Activated naive CD4-positive, alpha-beta T cell treated with anti-CD3 and anti-CD28 coated beads, Interleukin-2, amount 50 U/mL, for 72 hours (primary cell): Measurements from ENCODE around the gene PLK3. TPM values are rescaled to one million over a fixed set of nuclear protein-coding genes. Genes with fewer than 3 reads are reported as not detected.
"Not testable (repeated sequence)": the region's sequence is repeated elsewhere in the genome, so short reads cannot be mapped to it uniquely, and the experiment has no call there.

ENCODE experiments used
- ATAC-seq, 2 donors: fragments of 150-1000 bp; cut with Tn5 transposase; 2 replicates each; pipeline ENCODE4 v1.10.0; 2021; ENCODE audit warnings: mild to moderate bottlenecking in 2 of 2, moderate library complexity in 2 of 2
- DNase-seq, 2 donors: peaks; one replicate each; pipeline ENCODE4 v3.0.0; 2021 to 2022; ENCODE audit warnings: low spot score in 2 of 2
- H3K27ac Mint-ChIP-seq, 2 donors: one replicate each; pipeline ENCODE4 v1.8.0; 2022; ENCODE audit warnings: mild to moderate bottlenecking in 2 of 2, mixed read lengths in 2 of 2
- H3K36me3 Mint-ChIP-seq, 2 donors: one replicate each; pipeline ENCODE4 v1.8.0; 2022; ENCODE audit warnings: mixed read lengths in 2 of 2
- H3K9me3 Mint-ChIP-seq, 2 donors: one replicate each; pipeline ENCODE4 v1.8.0; 2022; ENCODE audit warnings: mixed read lengths in 2 of 2
- total RNA-seq, 2 donors: library from RNA; stranded (reverse); gene quantifications; one replicate each; pipeline ENCODE4 v1.2.3, GENCODE V29; 2022

PLK3 gene
- total RNA-seq, 2 donors from 2014 or later = 39.6 to 80.8 TPM

DNA sequence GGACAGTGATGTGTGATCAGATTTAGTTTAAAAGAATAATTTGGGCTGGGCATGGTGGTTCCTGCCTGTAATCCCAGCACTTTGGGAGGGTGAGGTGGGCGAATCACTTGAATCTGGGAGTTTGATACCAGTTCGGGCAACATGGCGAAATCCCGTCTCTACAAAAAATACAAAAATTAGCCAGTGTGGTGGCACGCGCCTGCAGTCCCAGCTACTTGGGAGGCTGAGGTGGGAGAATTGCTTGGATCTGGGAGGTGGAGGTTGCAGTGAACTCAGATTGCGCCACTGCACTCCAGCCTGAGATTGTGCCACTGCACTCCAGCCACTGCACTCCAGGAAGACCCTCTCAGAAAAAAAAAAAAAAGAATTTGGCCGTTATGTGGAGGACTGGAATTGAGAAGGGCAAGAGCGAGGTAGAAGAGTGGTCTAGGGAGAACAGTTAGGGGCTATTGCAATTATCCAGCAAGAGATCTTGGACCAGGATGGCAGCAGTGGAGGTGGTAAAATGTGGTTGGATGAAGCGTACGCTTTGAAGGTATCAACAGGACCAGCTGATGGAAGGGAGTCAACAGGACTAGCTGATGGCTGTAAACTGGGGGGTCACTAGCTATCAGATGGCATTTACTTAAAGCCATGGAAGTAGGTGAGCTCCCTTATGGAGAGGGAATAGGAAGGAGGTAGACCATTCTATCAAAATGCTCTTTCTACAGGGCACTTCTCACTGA is 17.8 kb downstream of the PLK3 start:
- no peak for DNase-seq
- H3K27ac Mint-ChIP-seq = peak overlapping the region; percentile 73 to 99
- no peak for ATAC-seq

DNA sequence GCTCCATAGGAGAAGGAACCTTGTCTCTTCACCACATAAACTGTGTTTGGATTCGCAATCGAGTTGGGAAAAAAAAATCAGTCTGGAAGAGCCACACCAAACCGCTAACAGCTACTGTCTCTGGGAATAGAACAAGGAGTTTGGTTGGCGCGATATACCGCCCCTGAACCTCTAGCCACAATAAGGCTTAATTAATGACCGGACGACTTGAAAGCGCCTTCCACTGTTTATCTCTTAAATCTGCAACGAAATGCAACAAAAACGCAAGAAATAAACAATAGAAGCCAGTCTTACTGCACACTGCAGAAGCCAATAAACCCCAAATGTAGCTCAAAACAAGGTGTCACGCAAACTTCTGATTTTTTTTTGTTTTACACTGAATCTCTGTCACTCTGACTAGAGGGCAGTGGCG is 19.0 kb downstream of the PLK3 start:
- DNase-seq = no peak
- Mint-ChIP-seq H3K27ac (peak overlapping the region; percentile 99 to 100), H3K36me3 (peaks cover 13 to 26% of the 10 kb centered on the region in 2 donors), H3K9me3 (no peaks in the 10 kb centered on the region)
- ATAC-seq = no peak

More for the DNA sequence above, 17.8 kb downstream of the PLK3 start:
- Mint-ChIP-seq H3K36me3 (peaks cover 16 to 26% of the 10 kb centered on the region in 2 donors), H3K9me3 (no peaks in the 10 kb centered on the region)

DNA sequence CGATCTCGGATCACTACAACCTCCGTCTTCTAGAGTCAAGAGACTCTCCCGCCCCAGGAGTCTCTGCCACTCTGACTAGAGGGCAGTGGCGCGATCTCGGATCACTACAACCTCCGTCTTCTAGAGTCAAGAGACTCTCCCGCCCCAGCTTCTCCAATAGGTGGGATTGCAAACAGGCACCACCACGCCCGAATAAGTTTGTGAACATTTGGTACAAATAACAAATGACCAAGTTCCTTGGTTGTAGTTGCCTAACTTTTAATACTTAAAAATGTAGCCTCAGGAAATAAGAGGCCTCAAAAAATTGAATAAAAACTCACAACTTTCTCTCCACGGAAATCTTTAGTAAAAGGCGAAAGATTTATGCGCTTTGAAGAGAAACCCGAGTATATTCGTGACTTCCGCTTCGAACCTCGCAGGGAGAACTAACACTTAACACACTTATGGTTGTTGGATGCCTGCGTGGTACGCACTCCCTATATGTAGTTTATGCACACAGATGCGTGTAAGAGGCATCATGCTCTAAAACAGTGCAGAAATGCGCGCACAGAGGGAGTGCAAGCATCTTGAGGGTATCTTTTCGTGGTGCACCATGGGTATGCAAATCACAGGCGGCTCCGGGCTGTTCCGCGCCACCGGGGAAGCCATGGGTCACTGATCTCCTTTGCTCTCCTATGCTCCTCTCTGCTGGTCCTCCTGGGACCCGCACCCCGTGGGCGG is 19.6 kb downstream of the PLK3 start:
- Mint-ChIP-seq H3K9me3 (no peaks in the 10 kb centered on the region), H3K27ac (peak overlapping the region; percentile 99 to 100), H3K36me3 (peaks cover 9 to 23% of the 10 kb centered on the region in 2 donors)
- DNase-seq = peak; percentile 80 to 89
- peak; percentile 88 to 91 for ATAC-seq

DNA sequence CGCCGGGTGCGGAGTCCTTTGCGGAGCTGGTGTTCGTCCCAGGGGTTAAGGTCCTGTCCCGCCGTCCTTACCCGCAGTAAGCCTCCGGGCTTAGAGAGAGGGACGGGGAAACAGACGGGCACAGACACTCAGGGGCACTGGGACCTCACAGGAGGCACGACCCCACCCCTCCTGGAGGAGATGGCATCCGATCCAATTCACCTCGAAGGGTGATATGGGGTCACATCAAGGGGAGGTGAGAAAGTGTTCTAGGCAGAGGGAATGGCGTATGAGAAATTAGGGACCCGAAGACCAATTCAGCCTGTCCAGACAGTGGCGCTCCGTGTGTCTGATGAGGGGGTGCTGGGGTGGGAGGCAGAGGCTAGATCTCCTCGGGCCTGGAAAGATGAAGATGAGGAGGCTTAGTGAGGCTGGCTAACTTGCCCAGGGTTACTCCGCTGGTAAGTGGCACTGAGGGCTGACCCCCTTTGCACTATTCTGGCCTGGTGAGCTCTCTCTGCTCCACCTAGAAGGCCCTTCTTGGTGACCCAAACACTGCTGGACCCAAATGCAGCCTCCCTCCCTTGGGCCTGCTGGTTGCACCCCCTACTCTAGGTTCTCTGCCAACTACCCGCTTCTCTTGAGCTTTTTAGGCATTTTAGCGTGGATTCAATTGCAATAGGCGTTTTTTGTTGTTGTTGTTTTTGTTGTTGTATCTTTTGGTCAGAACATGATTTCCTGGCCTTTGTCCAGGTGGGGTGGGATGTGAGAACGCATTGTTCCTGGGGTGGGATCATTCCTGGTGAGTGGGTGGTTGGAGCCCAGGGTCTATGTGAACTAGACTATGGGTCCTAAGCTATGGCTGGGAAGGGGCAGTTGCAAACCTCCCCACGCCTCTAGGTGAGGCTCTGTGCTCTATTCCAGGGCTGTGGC is 20.4 kb downstream of the PLK3 start:
- Mint-ChIP-seq H3K9me3 (no peaks in the 10 kb centered on the region), H3K27ac (peak overlapping the region; percentile 99 to 100), H3K36me3 (peaks cover under 1 to 15% of the 10 kb centered on the region in 2 donors)
- ATAC-seq (peak in 1 of 2 donors; percentile 0), DNase-seq (no peak)

DNA sequence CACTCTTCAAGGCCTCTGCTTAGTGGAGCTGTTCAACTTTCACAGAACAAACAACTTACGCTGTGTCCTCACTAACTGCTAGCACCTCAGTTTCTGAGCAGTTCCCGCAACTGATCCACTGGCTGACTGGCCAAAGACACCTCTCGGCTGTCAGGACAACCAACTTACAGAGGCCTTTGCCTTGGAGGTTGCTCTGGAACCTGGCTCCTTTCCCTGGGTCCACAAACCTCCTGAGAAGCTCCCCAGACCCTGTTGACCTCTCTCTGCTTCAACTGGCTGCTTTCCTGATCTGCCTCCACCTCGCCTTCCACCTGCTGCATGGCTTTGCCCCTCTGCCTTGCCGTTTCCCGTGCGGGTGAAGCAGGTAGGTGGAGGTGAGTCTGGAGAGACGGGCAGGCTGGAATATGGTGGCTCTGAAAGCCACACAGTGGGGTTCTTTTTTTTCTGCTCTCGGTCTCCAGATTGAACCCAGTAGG is 21.1 kb downstream of the PLK3 start:
- Mint-ChIP-seq H3K27ac (peak overlapping the region in 1 of 2 donors; percentile 99), H3K36me3 (peaks cover 0 to 15% of the 10 kb centered on the region in 2 donors), H3K9me3 (no peaks in the 10 kb centered on the region)
- DNase-seq (no peak), ATAC-seq (no peak)

DNA sequence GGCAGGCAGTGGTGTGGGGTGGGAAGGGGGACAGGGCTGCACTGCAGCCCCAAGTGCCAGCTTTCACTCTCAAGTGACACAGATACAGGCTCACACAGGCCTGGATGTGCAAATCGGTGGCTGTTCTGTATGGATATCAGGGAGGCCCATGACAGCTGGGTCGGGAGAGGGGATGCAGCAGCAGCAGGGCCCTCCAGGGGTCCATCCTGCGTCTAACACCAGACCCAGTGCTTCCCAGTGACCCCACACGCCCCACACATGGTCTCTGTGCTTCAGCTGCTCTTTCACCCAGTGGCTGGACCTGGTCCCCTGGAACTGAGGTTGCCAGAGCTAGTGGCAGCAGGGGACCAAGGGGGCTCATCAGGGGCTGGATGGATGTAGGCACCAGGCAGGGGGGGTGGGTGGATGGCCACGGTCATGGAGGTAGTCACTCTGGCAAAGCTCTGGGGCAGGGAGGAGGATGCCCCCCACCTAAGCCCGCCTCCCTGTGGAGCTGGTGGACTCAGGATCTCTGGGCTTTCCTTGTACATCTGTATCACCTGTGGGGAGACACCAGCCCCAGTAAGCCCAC is 22.0 kb downstream of the PLK3 start:
- Mint-ChIP-seq H3K9me3 (no peaks in the 10 kb centered on the region), H3K27ac (no peak overlapping the region), H3K36me3 (peaks cover 0 to 12% of the 10 kb centered on the region in 2 donors)
- DNase-seq (no peak), ATAC-seq (no peak)

DNA sequence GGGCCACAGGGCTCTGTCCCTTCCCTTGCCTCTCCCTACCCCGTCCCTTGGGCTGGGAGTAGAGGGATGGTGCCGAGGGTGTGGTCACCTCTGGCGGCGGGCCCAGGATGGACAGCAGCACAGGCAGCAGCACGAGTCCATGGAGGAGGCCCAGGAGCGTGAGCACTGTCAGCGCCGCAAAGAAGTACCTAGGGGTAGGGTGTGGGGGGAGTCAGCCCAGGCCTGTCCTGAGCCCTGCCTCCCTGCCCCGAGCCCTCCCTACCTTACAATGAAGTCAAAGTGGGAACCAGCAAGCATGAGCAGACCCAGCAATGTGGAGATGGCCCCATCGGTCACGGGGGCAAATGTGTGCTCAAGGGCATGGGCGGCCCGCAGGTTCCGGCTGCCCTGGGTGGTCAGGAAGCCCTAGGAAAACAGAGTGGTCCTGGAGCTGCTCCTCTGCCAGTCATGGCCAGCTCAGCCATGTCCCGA is 22.8 kb downstream of the PLK3 start:
- Mint-ChIP-seq H3K36me3 (peaks cover 0 to 4% of the 10 kb centered on the region in 2 donors), H3K9me3 (no peaks in the 10 kb centered on the region), H3K27ac (no peak overlapping the region)
- ATAC-seq = no peak
- no peak for DNase-seq

DNA sequence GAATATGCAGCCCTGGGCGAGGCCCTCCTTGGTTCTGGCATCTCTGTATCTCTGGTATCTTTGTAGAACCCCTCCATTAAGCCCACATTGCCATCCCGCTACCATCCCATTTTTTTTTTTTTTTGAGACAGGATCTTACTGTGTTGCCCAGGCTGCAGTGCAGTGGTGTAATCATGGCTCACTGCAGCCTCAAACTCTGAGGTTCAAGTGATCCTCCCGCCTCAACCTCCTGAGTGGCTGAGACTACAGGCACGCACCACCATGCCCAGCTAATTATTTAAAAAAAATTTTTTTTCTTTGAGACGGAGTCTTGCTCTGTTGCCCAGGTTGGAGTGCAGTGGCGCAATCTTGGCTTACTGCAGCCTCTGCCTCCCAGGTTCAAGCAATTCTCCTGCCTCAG is 24.2 kb downstream of the PLK3 start:
- not testable (repeated sequence) for DNase-seq, H3K36me3 Mint-ChIP-seq

DNA sequence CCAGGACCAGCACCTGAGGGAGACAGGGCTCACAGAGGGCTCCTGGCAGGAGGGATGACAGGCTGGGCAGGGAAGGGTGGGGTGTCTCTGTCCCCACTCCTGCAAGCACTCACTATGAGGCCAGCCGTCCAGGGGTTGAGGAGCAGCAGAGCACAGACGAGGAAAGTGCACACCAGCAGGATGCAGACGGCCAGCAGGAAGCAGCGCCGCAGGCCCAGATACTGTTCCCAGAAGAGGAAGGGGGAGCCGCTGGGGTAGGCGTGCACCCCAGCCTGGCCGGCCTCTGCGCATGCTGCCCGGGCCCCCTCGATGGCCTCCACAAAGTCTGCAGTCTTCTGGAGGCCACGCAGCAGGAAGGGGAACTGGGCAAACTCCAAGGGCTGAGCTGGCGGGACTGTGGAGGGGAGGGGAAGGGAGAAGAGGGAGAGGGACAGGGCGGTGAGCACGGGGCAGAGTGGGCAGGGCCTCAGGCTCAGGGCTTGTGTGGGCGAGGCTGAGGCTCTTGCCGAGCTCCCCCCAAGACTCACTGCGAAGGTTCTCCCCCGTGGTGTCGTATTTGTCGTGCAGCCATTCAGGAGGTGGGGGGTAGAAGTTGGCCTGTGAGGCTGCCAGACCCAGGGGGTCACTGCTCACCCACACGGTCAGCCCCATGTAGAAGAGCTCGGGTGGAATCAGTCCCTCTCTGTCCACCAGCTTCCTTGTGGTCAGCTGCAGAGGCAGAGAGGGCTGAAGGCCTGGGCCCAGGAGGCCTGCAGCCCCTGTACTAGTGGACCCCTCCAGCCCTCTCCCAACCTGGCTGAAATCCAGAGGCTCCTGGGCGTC is 26.4 kb downstream of the PLK3 start:
- no peak for ATAC-seq
- H3K36me3 Mint-ChIP-seq = no peaks in the 10 kb centered on the region
- H3K9me3 Mint-ChIP-seq = no peaks in the 10 kb centered on the region
- DNase-seq = no peak
- no peak overlapping the region for H3K27ac Mint-ChIP-seq

More for the DNA sequence above, 24.2 kb downstream of the PLK3 start:
- not testable (repeated sequence) for ATAC-seq, H3K27ac Mint-ChIP-seq, H3K9me3 Mint-ChIP-seq

DNA sequence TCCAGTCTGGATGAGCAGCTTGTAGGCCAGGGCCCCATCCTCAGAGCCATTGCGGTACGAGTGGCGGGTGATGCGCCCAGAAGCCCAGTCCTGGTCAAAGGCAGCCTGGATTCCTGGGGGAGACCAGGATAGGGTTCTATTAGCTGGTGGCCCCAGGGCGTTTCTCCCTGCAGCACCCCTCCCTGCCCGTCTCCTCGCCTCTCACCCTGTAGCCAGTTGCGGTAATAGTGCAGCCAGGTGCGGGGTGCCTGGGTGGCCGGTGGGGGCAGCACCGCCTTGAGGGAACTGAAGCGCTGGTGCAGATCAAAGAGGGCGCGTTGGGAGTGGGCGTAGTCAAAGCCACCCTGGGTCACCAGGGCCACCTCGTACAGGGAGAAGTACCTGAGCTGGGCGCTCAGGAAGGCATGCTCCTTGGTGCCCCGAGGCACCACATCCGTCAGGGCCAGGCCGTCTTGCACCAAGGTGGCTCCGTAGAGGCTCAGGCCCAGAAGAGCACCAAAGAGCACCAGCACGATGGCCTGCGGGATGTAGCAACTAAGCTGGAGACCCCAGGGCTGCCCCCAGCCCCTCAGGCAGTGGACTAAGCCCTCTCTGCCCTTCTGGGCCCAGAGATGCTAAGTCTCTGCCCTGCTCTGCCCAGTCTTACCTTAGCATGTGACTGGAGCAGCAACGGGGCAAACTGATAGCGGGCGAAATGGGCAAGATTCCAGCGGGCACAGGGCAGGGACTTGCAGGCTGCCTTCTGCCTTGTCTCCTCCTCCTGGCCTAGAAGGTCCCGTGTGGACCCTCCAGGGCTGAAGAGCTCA is 27.2 kb downstream of the PLK3 start:
- DNase-seq = no peak
- no peaks in the 10 kb centered on the region for H3K9me3 Mint-ChIP-seq

DNA sequence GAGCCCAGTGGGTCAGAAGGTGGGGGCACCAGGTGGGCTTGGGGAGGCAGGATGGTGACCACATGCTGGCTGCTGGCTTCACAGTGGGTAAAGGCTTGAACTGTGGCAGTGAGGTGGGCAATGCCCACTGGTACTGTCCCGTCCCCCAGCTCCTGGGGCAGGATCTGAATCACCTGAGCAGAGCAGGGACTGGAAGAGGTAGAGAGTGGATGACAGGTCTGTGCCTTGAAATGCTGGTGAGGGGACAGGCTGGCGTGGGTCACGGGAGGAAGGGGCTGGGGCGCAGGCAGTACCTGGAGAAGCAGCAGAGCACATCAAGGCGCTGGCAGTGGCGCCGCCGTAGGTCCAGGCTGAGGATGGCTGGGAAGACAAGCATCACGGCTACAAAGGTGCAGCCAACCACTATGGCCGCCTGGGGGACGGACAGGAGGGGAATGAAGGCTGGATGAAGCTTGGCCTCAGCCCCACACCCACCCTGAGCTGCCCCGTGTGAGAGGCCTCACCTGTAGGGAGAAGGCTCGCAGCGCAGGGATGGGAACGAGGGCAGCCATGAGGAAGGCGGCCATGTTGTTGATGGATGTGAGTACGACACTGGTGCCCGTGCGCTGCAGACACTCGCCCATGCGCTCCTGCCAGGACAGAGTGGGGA is 27.9 kb downstream of the PLK3 start:
- Mint-ChIP-seq H3K9me3 (no peaks in the 10 kb centered on the region), H3K27ac (peak overlapping the region in 1 of 2 donors; percentile 50), H3K36me3 (no peaks in the 10 kb centered on the region)
- DNase-seq = no peak
- no peak for ATAC-seq

More for the DNA sequence above, 27.2 kb downstream of the PLK3 start:
- peak overlapping the region in 1 of 2 donors; percentile 50 for H3K27ac Mint-ChIP-seq
- no peaks in the 10 kb centered on the region for H3K36me3 Mint-ChIP-seq
- ATAC-seq = no peak

DNA sequence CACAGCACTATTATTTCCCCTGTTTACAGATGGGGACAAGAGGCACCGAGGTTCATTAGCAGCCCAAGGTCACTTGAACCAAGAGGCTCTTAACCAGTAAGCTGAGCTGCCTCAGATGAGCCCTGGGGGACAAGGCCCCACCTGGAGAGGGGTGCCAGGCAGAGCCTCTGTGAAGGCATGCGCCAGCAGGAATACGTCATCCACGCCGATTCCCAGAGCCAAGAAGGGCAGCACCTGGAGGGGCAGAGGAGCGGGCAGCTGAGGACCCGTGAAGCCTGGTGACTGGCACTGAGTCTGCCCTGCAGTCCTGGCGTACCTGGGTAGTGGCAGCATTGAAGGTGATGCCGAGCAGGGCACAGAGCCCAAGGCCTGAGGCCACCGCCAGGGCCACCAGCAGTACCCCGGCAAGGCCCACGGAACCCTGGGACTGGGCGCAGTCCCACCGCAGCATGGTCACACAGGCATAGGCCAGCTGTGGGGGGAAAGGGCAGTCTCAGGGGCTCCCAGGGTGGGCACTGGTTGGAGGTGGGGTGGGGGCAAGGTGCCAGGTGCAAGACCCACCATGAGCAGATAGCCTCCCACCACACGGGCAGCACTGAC is 28.8 kb downstream of the PLK3 start:
- no peak overlapping the region for H3K27ac Mint-ChIP-seq
- DNase-seq (no peak), ATAC-seq (no peak)
- H3K36me3 Mint-ChIP-seq = no peaks in the 10 kb centered on the region
- no peaks in the 10 kb centered on the region for H3K9me3 Mint-ChIP-seq

DNA sequence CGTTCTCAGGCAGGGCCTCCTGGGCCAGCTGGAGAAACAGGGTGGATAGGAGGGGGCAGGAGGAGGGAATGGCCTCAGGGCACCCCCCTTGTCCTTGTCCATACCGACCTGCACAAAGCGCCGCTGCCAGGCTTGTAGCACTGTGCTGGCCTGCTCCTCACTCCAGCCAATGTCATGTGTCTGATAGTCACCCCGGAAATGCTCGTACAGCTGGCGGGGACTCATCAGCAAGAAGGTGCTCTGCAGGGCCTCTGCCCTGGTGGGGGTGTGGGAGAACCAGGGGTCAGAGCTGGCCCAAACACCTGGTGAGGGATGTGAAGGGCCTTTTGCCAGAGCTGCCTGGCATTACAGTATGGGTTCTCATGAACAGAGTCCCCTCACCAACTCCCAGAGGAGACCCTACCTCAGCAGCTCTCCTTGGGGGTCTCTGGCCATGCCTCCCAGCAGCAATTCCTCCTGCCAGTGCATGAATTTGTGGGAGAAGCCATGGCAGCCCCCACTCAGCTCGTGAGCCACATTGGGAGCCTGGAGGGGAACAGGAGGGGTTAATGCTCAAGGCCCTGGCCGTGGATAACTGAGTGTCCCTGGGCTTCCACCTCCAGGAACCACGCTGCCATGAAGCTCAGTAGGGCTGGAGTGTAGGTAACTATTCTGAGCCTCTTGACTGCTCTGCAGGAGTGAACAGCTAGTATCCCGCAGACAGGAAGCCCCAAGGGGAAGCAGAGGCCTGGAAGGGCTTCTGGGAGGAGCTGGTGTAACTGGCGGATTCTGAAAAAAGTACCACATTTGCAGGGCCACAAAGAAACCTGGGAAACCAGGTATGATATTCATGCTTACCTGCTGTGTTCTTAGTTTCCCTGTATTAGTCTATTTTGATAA is 29.6 kb downstream of the PLK3 start:
- Mint-ChIP-seq H3K27ac (peak overlapping the region in 1 of 2 donors; percentile 49), H3K36me3 (no peaks in the 10 kb centered on the region), H3K9me3 (no peaks in the 10 kb centered on the region)
- ATAC-seq (no peak), DNase-seq (no peak)
